H9 (cell line): ENCODE data around the gene SLC45A1. TPM values are rescaled to one million over a fixed set of nuclear protein-coding genes. Genes with fewer than 3 reads are reported as not detected.

Experiments
- DNase-seq: peaks from one replicate; pipeline ENCODE4 v3.0.0-alpha.2; 2017
- H2AFZ ChIP-seq: one replicate; pipeline ENCODE4 v1.6.1; 2013; ENCODE audit warnings: mild to moderate bottlenecking, low read length, control low read depth, moderate library complexity
- H2AK5ac ChIP-seq: 2 replicates; pipeline ENCODE4 v1.6.1; 2013; ENCODE audit warnings: low read length, control low read depth, mixed read lengths; ENCODE audit not compliant: insufficient read length
- H2BK120ac ChIP-seq: one replicate; pipeline ENCODE4 v1.6.1; 2013; ENCODE audit warnings: low read depth, mild to moderate bottlenecking, low read length, control low read depth, inconsistent platforms; ENCODE audit not compliant: poor library complexity, severe bottlenecking
- H2BK12ac ChIP-seq: 2 replicates; pipeline ENCODE4 v1.6.1; 2013; ENCODE audit warnings: low read length, control low read depth, mixed read lengths, low read depth; ENCODE audit not compliant: insufficient read length
- H2BK15ac ChIP-seq: 2 replicates; pipeline ENCODE4 v1.6.1; 2013; ENCODE audit warnings: low read depth, low read length, control low read depth
- H2BK20ac ChIP-seq: one replicate; pipeline ENCODE4 v1.6.1; 2013; ENCODE audit warnings: low read depth, mild to moderate bottlenecking, low read length, control low read depth, inconsistent platforms; ENCODE audit not compliant: poor library complexity, severe bottlenecking
- H2BK5ac ChIP-seq: 2 replicates; pipeline ENCODE4 v1.6.1; 2013; ENCODE audit warnings: low read length, control low read depth, mixed read lengths; ENCODE audit not compliant: insufficient read length
- H3K14ac ChIP-seq: 2 replicates; pipeline ENCODE4 v1.6.1; 2013; ENCODE audit warnings: low read length, control low read depth; ENCODE audit not compliant: insufficient read depth
- H3K18ac ChIP-seq: 2 replicates; pipeline ENCODE4 v1.6.1; 2013; ENCODE audit warnings: low read depth, mild to moderate bottlenecking, mixed read lengths, low read length, control low read depth; ENCODE audit not compliant: insufficient read length
- H3K23ac ChIP-seq: 2 replicates; pipeline ENCODE4 v1.6.1; 2013; ENCODE audit warnings: low read length, control low read depth, mixed read lengths, low read depth; ENCODE audit not compliant: insufficient read length
- H3K23me2 ChIP-seq: 2 replicates; pipeline ENCODE4 v1.6.1; 2013; ENCODE audit warnings: low read depth, mild to moderate bottlenecking, mixed read lengths, low read length, control low read depth; ENCODE audit not compliant: insufficient read length, poor library complexity, severe bottlenecking
- H3K27ac ChIP-seq: 2 replicates; pipeline ENCODE4 v1.5.1; 2013; ENCODE audit warnings: low read length, control low read depth, mixed read lengths, low read depth; ENCODE audit not compliant: insufficient read length
- H3K27me3 ChIP-seq: 2 replicates; pipeline ENCODE4 v1.6.1; 2013; ENCODE audit warnings: low read length, control low read depth, inconsistent platforms; ENCODE audit not compliant: insufficient read depth
- H3K4ac ChIP-seq: 2 replicates; pipeline ENCODE4 v1.6.1; 2013; ENCODE audit warnings: low read depth, mild to moderate bottlenecking, control low read depth, inconsistent platforms, low read length, moderate library complexity
- H3K4me1 ChIP-seq: 2 replicates; pipeline ENCODE4 v1.6.1; 2013; ENCODE audit warnings: low read length, control low read depth, inconsistent platforms; ENCODE audit not compliant: insufficient read depth
- H3K4me2 ChIP-seq: 2 replicates; pipeline ENCODE4 v1.6.1; 2013; ENCODE audit warnings: low read length, control low read depth, mixed read lengths; ENCODE audit not compliant: insufficient read length, insufficient read depth
- H3K56ac ChIP-seq: 2 replicates; pipeline ENCODE4 v1.6.1; 2013; ENCODE audit warnings: low read depth, mild to moderate bottlenecking, mixed read lengths, low read length, control low read depth; ENCODE audit not compliant: insufficient read length
- H3K79me1 ChIP-seq: 2 replicates; pipeline ENCODE4 v1.6.1; 2013; ENCODE audit warnings: low read depth, mild to moderate bottlenecking, moderate library complexity, low read length, control low read depth, inconsistent platforms; ENCODE audit not compliant: insufficient read depth, poor library complexity, severe bottlenecking
- H3K79me2 ChIP-seq: 2 replicates; pipeline ENCODE4 v1.6.1; 2013; ENCODE audit warnings: low read length, control low read depth, inconsistent platforms; ENCODE audit not compliant: insufficient read depth
- H3K9ac ChIP-seq: 2 replicates; pipeline ENCODE4 v1.6.1; 2013; ENCODE audit warnings: low read length, control low read depth, mixed read lengths; ENCODE audit not compliant: insufficient read length; ENCODE audit errors: extremely low read depth
- H3K9me3 ChIP-seq: one replicate; pipeline ENCODE4 v1.6.1; 2013; ENCODE audit warnings: low read depth, low read length, inconsistent platforms; ENCODE audit not compliant: control insufficient read depth
- H3T11ph ChIP-seq: one replicate; pipeline ENCODE4 v1.6.1; 2013; ENCODE audit warnings: mild to moderate bottlenecking, low read length, control low read depth, inconsistent platforms
- H4K20me1 ChIP-seq: one replicate; pipeline ENCODE4 v1.6.1; 2013; ENCODE audit not compliant: control insufficient read depth, insufficient read length, insufficient read depth
- H4K5ac ChIP-seq: 2 replicates; pipeline ENCODE4 v1.6.1; 2013; ENCODE audit warnings: low read depth, mild to moderate bottlenecking, mixed read lengths, low read length, control low read depth; ENCODE audit not compliant: insufficient read length
- H4K8ac ChIP-seq: replicated peaks from 2 replicates; pipeline ENCODE4 v1.6.1; 2013; ENCODE audit warnings: low read length, control low read depth, mixed read lengths, low read depth; ENCODE audit not compliant: insufficient read length
- H4K91ac ChIP-seq: 2 replicates; pipeline ENCODE4 v1.6.1; 2013; ENCODE audit warnings: low read depth, mild to moderate bottlenecking, moderate library complexity, mixed read lengths, low read length, control low read depth; ENCODE audit not compliant: insufficient read length
- H3K27ac Mint-ChIP-seq, 3 experiments: 2 replicates in 2 of 3; 3 replicates in 1 of 3; pipeline ENCODE4 v1.8.0; 2020 to 2021; ENCODE audit warnings: mixed read lengths in 3 of 3, mild to moderate bottlenecking in 1 of 3, moderate library complexity in 1 of 3
- H3K27me3 Mint-ChIP-seq: 2 replicates; pipeline ENCODE4 v1.8.0; 2021; ENCODE audit warnings: low read depth, mild to moderate bottlenecking, moderate library complexity, mixed read lengths
- H3K36me3 Mint-ChIP-seq, 3 experiments: 2 replicates in 2 of 3; 3 replicates in 1 of 3; pipeline ENCODE4 v1.8.0; 2020 to 2021; ENCODE audit warnings: low read depth in 3 of 3, mixed read lengths in 3 of 3; ENCODE audit not compliant: insufficient read depth in 1 of 3
- H3K4me1 Mint-ChIP-seq, 2 experiments: 2 replicates each; pipeline ENCODE4 v1.8.0; 2020; ENCODE audit warnings: mixed read lengths in 2 of 2
- H3K4me3 Mint-ChIP-seq, 2 experiments: 2 replicates in 1 of 2; 3 replicates in 1 of 2; pipeline ENCODE4 v1.8.0; 2020 to 2021; ENCODE audit warnings: mild to moderate bottlenecking in 2 of 2, mixed read lengths in 2 of 2, moderate library complexity in 1 of 2
- H3K9me3 Mint-ChIP-seq, 2 experiments: 2 replicates in 1 of 2; 3 replicates in 1 of 2; pipeline ENCODE4 v1.8.0; 2020; ENCODE audit warnings: mild to moderate bottlenecking in 2 of 2, mixed read lengths in 2 of 2, moderate library complexity in 1 of 2
- WGBS: extraction: QIAGEN DNeasy Blood & Tissue Kit; methylation state at CpG from one replicate; pipeline ENCODE4 v1.1.7; 2013; ENCODE audit warnings: missing lambda C conversion rate, low lambda C conversion rate, mixed read lengths; ENCODE audit not compliant: insufficient read length; ENCODE audit errors: extremely low coverage; 5-methylcytosine and 5-hydroxymethylcytosine counted together
- total RNA-seq: library from RNA; stranded (reverse); gene quantifications from 2 replicates; pipeline ENCODE4 v1.2.1, GENCODE V29; 2021
- TF ChIP-seq, protein P1 (sequence below): fragments of 200-600 bp; sonication (generic); conservative IDR thresholded peaks from 3 replicates; pipeline ENCODE4 v1.8.0; 2021; ENCODE audit warnings: antibody characterized with exemption, mild to moderate bottlenecking

The SLC45A1 gene
- total RNA-seq, 1 experiment from 2014 or later, result 0.63 TPM

DNA sequence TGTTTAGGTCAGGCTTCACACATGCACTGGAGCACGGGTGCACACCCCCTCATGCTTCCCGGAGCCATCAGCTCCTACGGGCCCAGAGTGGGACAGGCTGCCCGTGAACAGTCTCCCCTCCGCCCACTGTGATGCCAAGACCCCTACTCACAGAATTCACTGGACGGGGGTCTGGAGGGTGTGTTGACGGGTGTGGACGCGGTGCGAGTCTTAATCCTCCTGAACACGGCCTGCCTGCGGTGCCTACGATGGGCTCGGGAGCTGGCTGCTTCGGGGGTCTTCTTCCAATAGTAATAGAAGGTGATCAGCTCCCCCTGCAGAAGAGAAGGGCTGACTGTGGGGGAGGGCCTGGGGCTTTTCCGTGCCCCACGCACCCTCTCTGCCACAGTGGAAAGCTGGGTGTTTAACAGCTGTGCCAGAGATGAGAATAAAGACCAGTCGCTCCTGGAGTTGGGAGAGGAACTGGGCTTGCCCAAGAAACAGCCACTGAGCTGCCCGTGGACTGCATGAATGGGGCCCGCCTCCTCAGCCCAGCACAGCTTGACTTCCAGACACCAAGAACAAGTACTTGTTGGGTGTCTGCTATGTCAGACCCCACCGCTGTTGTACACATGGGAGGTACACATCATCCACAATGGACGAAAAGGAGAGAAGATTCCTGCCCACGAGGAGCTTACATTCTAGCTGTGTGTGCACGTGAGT, 47.9 kb downstream of the SLC45A1 start:
- Histone ChIP-seq H3K9ac (no peak overlapping the region), H3T11ph (no peak overlapping the region), H3K27ac (no peak overlapping the region), H3K4ac (no peak overlapping the region), H3K18ac (no peak overlapping the region), H4K91ac (no peak overlapping the region), H3K23me2 (no peaks in the 10 kb centered on the region), H2AFZ (no peak overlapping the region), H3K27me3 (no peaks in the 10 kb centered on the region), H3K14ac (no peak overlapping the region), H2AK5ac (no peak overlapping the region), H2BK20ac (no peak overlapping the region), H2BK15ac (no peak overlapping the region), H3K4me1 (peaks cover 4% of the 10 kb centered on the region; the same call in 1 of the 2 replicates), H4K8ac (no peak overlapping the region), H4K5ac (no peak overlapping the region), H3K79me2 (no peaks in the 10 kb centered on the region), H3K9me3 (no peaks in the 10 kb centered on the region), H3K23ac (no peak overlapping the region), H3K4me2 (no peak overlapping the region), H2BK12ac (no peak overlapping the region), H4K20me1 (no peaks in the 10 kb centered on the region), H3K56ac (no peak overlapping the region), H3K79me1 (no peaks in the 10 kb centered on the region), H2BK5ac (no peak overlapping the region), H2BK120ac (no peak overlapping the region)
- no peak for DNase-seq
- Mint-ChIP-seq H3K36me3 (peaks cover 40 to 56% (median 51%) of the 10 kb centered on the region in 3 experiments), H3K27me3 (no peaks in the 10 kb centered on the region), H3K4me3 (no peak overlapping the region), H3K9me3 (no peaks in the 10 kb centered on the region), H3K27ac (peak overlapping the region in 2 of 3 experiments; percentile 81 to 88; a peak in 3 of 7 replicates), H3K4me1 (peaks cover 27 to 32% of the 10 kb centered on the region in 2 experiments)
- TF ChIP-seq, protein P1, sequence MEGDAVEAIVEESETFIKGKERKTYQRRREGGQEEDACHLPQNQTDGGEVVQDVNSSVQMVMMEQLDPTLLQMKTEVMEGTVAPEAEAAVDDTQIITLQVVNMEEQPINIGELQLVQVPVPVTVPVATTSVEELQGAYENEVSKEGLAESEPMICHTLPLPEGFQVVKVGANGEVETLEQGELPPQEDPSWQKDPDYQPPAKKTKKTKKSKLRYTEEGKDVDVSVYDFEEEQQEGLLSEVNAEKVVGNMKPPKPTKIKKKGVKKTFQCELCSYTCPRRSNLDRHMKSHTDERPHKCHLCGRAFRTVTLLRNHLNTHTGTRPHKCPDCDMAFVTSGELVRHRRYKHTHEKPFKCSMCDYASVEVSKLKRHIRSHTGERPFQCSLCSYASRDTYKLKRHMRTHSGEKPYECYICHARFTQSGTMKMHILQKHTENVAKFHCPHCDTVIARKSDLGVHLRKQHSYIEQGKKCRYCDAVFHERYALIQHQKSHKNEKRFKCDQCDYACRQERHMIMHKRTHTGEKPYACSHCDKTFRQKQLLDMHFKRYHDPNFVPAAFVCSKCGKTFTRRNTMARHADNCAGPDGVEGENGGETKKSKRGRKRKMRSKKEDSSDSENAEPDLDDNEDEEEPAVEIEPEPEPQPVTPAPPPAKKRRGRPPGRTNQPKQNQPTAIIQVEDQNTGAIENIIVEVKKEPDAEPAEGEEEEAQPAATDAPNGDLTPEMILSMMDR, result no peak
- WGBS, result no CpG with 5 or more reads among the region's 24 CpGs
